Gastrocnemius medialis (tissue), 4 donors: ENCODE results near the gene CBX2.

ENCODE experiments used
- POLR2A ChIP-seq, 2 donors: fragments of 450-650 bp; IDR thresholded peaks; one replicate each; pipeline ENCODE4 v1.6.1; 2017; ENCODE audit warnings: antibody characterized with exemption in 2 of 2, mild to moderate bottlenecking in 2 of 2, moderate library complexity in 2 of 2
- TF ChIP-seq, protein P1 (sequence below), 5 experiments: fragments of 450-650 bp in 3 of 5; fragments of 200-600 bp in 2 of 5; sonication (generic) in 2 of 5; IDR thresholded peaks in 4 of 5; conservative IDR thresholded peaks in 1 of 5; 1 replicate in 4 of 5; 2 replicates in 1 of 5; pipeline ENCODE4 v1.5.1; 2016 to 2019; ENCODE audit warnings: antibody characterized with exemption in 5 of 5, mild to moderate bottlenecking in 3 of 5, moderate library complexity in 3 of 5

DNA sequence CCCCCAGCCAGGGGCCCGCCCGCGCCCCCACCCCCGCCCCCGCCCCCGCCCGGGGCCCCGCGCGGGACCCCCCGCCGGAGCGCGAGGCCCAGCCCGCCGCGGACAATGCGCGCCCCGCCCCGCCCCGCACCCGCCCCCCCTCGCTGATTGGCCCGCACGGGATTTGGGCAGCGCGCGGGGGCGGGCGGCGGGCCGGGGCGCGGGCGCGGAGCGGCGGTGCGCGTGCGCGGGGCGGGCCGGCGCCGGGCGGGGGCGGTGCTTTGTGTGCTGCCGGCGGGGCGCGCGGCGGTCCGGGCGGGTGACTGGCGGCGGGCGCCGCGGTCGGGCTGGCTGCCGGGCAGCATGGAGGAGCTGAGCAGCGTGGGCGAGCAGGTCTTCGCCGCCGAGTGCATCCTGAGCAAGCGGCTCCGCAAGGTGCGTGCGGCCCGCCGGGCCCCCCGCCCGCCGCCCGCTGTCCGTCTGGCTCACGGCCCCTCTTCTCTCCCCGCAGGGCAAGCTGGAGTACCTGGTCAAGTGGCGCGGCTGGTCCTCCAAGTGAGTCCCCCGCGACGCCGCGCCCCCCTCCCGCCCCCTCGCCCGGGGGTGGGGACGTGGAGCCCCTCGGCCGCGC, at the start of gene CBX2:
- TF ChIP-seq, protein P1, sequence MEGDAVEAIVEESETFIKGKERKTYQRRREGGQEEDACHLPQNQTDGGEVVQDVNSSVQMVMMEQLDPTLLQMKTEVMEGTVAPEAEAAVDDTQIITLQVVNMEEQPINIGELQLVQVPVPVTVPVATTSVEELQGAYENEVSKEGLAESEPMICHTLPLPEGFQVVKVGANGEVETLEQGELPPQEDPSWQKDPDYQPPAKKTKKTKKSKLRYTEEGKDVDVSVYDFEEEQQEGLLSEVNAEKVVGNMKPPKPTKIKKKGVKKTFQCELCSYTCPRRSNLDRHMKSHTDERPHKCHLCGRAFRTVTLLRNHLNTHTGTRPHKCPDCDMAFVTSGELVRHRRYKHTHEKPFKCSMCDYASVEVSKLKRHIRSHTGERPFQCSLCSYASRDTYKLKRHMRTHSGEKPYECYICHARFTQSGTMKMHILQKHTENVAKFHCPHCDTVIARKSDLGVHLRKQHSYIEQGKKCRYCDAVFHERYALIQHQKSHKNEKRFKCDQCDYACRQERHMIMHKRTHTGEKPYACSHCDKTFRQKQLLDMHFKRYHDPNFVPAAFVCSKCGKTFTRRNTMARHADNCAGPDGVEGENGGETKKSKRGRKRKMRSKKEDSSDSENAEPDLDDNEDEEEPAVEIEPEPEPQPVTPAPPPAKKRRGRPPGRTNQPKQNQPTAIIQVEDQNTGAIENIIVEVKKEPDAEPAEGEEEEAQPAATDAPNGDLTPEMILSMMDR (IDR thresholded peaks at IDR 0.05 in 4 of 5, conservative IDR thresholded peaks at IDR 0.05 in 1 of 5) = no peak
- TF ChIP-seq POLR2A (IDR thresholded peaks at IDR 0.05) = no peak
